HG03045 (cell line): ENCODE results near the gene GPHB5.

ENCODE experiments used
- ATAC-seq: cut with Tn5 transposase; IDR thresholded peaks from one replicate; pipeline ENCODE4 v1.9.1; 2021; ENCODE audit warnings: mild to moderate bottlenecking, moderate library complexity; ENCODE audit not compliant: unreplicated experiment

The GPHB5 gene

GRCh38 chr14:63267171-63267570 is 51.6 kb downstream of the GPHB5 start:
- no peak for ATAC-seq

GRCh38 chr14:63266106-63266505 is 52.6 kb downstream of the GPHB5 start:
- ATAC-seq = no peak
